Measurements from ENCODE around the gene LAMA2.

DNA sequence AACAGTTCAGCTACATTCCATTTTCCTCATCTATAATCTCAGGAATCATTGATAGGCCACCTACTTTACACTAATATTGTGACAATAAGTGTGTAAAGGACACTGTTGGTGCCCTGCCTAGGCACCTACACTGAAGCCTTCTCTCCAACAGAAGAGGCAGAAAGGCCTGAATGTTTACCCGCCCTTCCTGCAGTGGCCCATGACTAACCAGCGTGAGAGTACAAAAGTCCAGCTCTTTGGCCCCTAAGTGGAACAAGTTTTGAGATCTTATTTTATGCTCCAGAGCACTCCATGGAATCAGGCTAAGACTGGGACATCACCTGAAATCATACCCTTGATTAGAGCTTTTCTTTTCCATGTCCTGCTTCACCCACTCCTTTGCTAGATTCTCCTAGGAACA, 467.3 kb downstream of the LAMA2 start:
- TF ChIP-seq MXI1 (IDR thresholded peaks at IDR 0.05; ENCODE audit: low read depth, low read length), result no peak
- TF ChIP-seq, protein P1, sequence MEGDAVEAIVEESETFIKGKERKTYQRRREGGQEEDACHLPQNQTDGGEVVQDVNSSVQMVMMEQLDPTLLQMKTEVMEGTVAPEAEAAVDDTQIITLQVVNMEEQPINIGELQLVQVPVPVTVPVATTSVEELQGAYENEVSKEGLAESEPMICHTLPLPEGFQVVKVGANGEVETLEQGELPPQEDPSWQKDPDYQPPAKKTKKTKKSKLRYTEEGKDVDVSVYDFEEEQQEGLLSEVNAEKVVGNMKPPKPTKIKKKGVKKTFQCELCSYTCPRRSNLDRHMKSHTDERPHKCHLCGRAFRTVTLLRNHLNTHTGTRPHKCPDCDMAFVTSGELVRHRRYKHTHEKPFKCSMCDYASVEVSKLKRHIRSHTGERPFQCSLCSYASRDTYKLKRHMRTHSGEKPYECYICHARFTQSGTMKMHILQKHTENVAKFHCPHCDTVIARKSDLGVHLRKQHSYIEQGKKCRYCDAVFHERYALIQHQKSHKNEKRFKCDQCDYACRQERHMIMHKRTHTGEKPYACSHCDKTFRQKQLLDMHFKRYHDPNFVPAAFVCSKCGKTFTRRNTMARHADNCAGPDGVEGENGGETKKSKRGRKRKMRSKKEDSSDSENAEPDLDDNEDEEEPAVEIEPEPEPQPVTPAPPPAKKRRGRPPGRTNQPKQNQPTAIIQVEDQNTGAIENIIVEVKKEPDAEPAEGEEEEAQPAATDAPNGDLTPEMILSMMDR (IDR thresholded peaks at IDR 0.05), result no peak
- no peak for TF ChIP-seq GABPA (IDR thresholded peaks at IDR 0.05; ENCODE audit: low read depth)
- TF ChIP-seq NRF1 (IDR thresholded peaks at IDR 0.05; ENCODE audit: low read depth, low read length), result no peak
- no peak for TF ChIP-seq TEAD4 (IDR thresholded peaks at IDR 0.05; ENCODE audit: borderline replicate concordance, insufficient read depth)
- no peak for TF ChIP-seq EZH2phosphoT487 (IDR thresholded peaks at IDR 0.05; ENCODE audit: borderline replicate concordance, low read depth)
- no peak for TF ChIP-seq POLR2AphosphoS5 (IDR thresholded peaks at IDR 0.05; ENCODE audit: low read depth, low read length)

Data from SK-N-SH (cell line).